Astrocyte (in vitro differentiated cells and primary cell): Measurements from ENCODE around the gene SHROOM2. TPM values are rescaled to one million over a fixed set of nuclear protein-coding genes. Genes with fewer than 3 reads are reported as not detected.
"Not testable (repeated sequence)": the region's sequence is repeated elsewhere in the genome, so short reads cannot be mapped to it uniquely, and the experiment has no call there.

Experiments used
- DNase-seq: peaks from one replicate; pipeline ENCODE4 v3.0.0-alpha.2; 2010; ENCODE audit warnings: low read depth
- FAIRE-seq: peaks from 2 replicates; lab custom pipeline; 2011; peaks lifted over from hg19 to GRCh38; lab: Jason Lieb, UNC
- H2AFZ ChIP-seq: 2 replicates; pipeline ENCODE4 v1.6.0; 2012; ENCODE audit warnings: low read depth, low read length, inconsistent platforms
- H3K27ac ChIP-seq: 2 replicates; pipeline ENCODE4 v1.5.1; 2011; ENCODE audit warnings: low read depth, low read length, inconsistent platforms
- H3K27me3 ChIP-seq: 2 replicates; pipeline ENCODE4 v1.6.0; 2011; ENCODE audit warnings: low read length, inconsistent platforms; ENCODE audit not compliant: insufficient read depth
- H3K36me3 ChIP-seq: 2 replicates; pipeline ENCODE4 v1.5.1; 2011; ENCODE audit warnings: low read length, inconsistent platforms; ENCODE audit not compliant: insufficient read depth
- H3K4me1 ChIP-seq: 2 replicates; pipeline ENCODE4 v1.5.1; 2011; ENCODE audit warnings: low read length, inconsistent platforms; ENCODE audit not compliant: insufficient read depth
- H3K4me2 ChIP-seq: 2 replicates; pipeline ENCODE4 v1.6.0; 2012; ENCODE audit warnings: low read length, inconsistent platforms
- H3K4me3 ChIP-seq: 2 replicates; pipeline ENCODE4 v1.5.1; 2011; ENCODE audit warnings: low read depth, mild to moderate bottlenecking, low read length, inconsistent platforms; ENCODE audit not compliant: insufficient read depth
- H3K79me2 ChIP-seq: 2 replicates; pipeline ENCODE4 v1.6.0; 2012; ENCODE audit warnings: mild to moderate bottlenecking, low read length, inconsistent platforms; ENCODE audit not compliant: insufficient read depth
- H3K9ac ChIP-seq: 2 replicates; pipeline ENCODE4 v1.6.0; 2012; ENCODE audit warnings: mild to moderate bottlenecking, low read length, inconsistent platforms
- H3K9me3 ChIP-seq: 2 replicates; pipeline ENCODE4 v1.5.1; 2012; ENCODE audit warnings: low read depth, mild to moderate bottlenecking, low read length, inconsistent platforms; ENCODE audit not compliant: insufficient read depth
- H4K20me1 ChIP-seq: 2 replicates; pipeline ENCODE4 v1.6.0; 2012; ENCODE audit warnings: low read length, inconsistent platforms; ENCODE audit not compliant: insufficient read depth
- H3K27ac Mint-ChIP-seq: one replicate; pipeline ENCODE4 v1.8.0; 2021; ENCODE audit warnings: mild to moderate bottlenecking, mixed read lengths; ENCODE audit not compliant: unreplicated experiment
- H3K27me3 Mint-ChIP-seq: one replicate; pipeline ENCODE4 v1.8.0; 2021; ENCODE audit warnings: low read depth, mixed read lengths; ENCODE audit not compliant: unreplicated experiment
- H3K36me3 Mint-ChIP-seq: one replicate; pipeline ENCODE4 v1.8.0; 2021; ENCODE audit warnings: low read depth, mixed read lengths; ENCODE audit not compliant: unreplicated experiment
- H3K4me1 Mint-ChIP-seq: one replicate; pipeline ENCODE4 v1.8.0; 2021; ENCODE audit warnings: low read depth, mixed read lengths; ENCODE audit not compliant: unreplicated experiment
- H3K4me3 Mint-ChIP-seq: one replicate; pipeline ENCODE4 v1.8.0; 2021; ENCODE audit warnings: mild to moderate bottlenecking, moderate library complexity, mixed read lengths; ENCODE audit not compliant: unreplicated experiment
- H3K9me3 Mint-ChIP-seq: one replicate; pipeline ENCODE4 v1.8.0; 2021; ENCODE audit warnings: mild to moderate bottlenecking, mixed read lengths; ENCODE audit not compliant: unreplicated experiment
- EZH2 ChIP-seq: IDR thresholded peaks from 2 replicates; pipeline ENCODE4 v1.6.1; 2012; ENCODE audit warnings: mild to moderate bottlenecking, low read length, inconsistent platforms; ENCODE audit not compliant: insufficient read depth
- total RNA-seq: library from RNA; stranded (reverse); gene quantifications from 2 replicates; pipeline ENCODE4 v1.2.1, GENCODE V29; 2021
- TF ChIP-seq, protein P1 (sequence below): IDR thresholded peaks from 2 replicates; pipeline ENCODE4 v1.5.1; 2011; ENCODE audit warnings: low read depth, mild to moderate bottlenecking, inconsistent platforms, low read length, moderate library complexity; ENCODE audit not compliant: insufficient read depth

Gene SHROOM2
- total RNA-seq, 1 donor from 2014 or later = 15.9 TPM

- peaks cover 5% of the 10 kb centered on the region for H3K27me3 Mint-ChIP-seq
- Histone ChIP-seq H4K20me1 (no peaks in the 10 kb centered on the region), H3K27ac (no peak overlapping the region), H3K27me3 (peaks cover 4% of the 10 kb centered on the region), H3K36me3 (no peaks in the 10 kb centered on the region), H3K4me3 (no peak overlapping the region), H3K4me1 (no peaks in the 10 kb centered on the region), H3K79me2 (no peaks in the 10 kb centered on the region), H2AFZ (no peak overlapping the region), H3K9me3 (no peaks in the 10 kb centered on the region), H3K4me2 (peak overlapping the region; percentile 55), H3K9ac (no peak overlapping the region)
- DNase-seq (no peak), FAIRE-seq (no peak)
- H3K36me3 Mint-ChIP-seq = no peaks in the 10 kb centered on the region
- H3K4me1 Mint-ChIP-seq = peaks cover 3% of the 10 kb centered on the region
- no peak overlapping the region for H3K27ac Mint-ChIP-seq
- TF ChIP-seq EZH2 = peak; percentile 47
- TF ChIP-seq, protein P1, sequence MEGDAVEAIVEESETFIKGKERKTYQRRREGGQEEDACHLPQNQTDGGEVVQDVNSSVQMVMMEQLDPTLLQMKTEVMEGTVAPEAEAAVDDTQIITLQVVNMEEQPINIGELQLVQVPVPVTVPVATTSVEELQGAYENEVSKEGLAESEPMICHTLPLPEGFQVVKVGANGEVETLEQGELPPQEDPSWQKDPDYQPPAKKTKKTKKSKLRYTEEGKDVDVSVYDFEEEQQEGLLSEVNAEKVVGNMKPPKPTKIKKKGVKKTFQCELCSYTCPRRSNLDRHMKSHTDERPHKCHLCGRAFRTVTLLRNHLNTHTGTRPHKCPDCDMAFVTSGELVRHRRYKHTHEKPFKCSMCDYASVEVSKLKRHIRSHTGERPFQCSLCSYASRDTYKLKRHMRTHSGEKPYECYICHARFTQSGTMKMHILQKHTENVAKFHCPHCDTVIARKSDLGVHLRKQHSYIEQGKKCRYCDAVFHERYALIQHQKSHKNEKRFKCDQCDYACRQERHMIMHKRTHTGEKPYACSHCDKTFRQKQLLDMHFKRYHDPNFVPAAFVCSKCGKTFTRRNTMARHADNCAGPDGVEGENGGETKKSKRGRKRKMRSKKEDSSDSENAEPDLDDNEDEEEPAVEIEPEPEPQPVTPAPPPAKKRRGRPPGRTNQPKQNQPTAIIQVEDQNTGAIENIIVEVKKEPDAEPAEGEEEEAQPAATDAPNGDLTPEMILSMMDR = no peak
- no peak overlapping the region for H3K4me3 Mint-ChIP-seq
- no peaks in the 10 kb centered on the region for H3K9me3 Mint-ChIP-seq
These were observed 21.0 kb upstream of the SHROOM2 start for GRCh38 chrX:9765072-9765736.

GRCh38 chrX:9765737-9766097 lies 20.5 kb upstream of the SHROOM2 start, which contains the start of gene GPR143:
GPR143 (minus strand) TSS chrX:9765847; CDS start chrX:9765817, 30 bp downstream.
- Histone ChIP-seq H3K4me1 (no peaks in the 10 kb centered on the region), H3K79me2 (no peaks in the 10 kb centered on the region), H3K27ac (no peak within 1 kb of the TSS), H4K20me1 (no peaks in the 10 kb centered on the region), H2AFZ (no peak within 1 kb of the TSS), H3K27me3 (peaks cover 4% of the 10 kb centered on the region), H3K9ac (no peak within 1 kb of the TSS), H3K4me2 (peak within 1 kb of the TSS; percentile 55), H3K4me3 (no peak within 1 kb of the TSS), H3K9me3 (no peaks in the 10 kb centered on the region), H3K36me3 (no peaks in the 10 kb centered on the region)
- no peak for TF ChIP-seq EZH2
- TF ChIP-seq, protein P1 = no peak
- Mint-ChIP-seq H3K36me3 (no peaks in the 10 kb centered on the region), H3K27ac (no peak within 1 kb of the TSS), H3K4me3 (no peak within 1 kb of the TSS), H3K4me1 (peaks cover 3% of the 10 kb centered on the region), H3K9me3 (no peaks in the 10 kb centered on the region), H3K27me3 (peaks cover 5% of the 10 kb centered on the region)
- DNase-seq (no peak), FAIRE-seq (no peak)

- no peaks in the 10 kb centered on the region for H3K36me3 Mint-ChIP-seq
- H3K27me3 Mint-ChIP-seq = peaks cover 5% of the 10 kb centered on the region
- peaks cover 4% of the 10 kb centered on the region for H3K27me3 ChIP-seq
- H3K9me3 ChIP-seq = no peaks in the 10 kb centered on the region
- H3K27ac ChIP-seq = no peak overlapping the region
- H3K36me3 ChIP-seq = no peaks in the 10 kb centered on the region
- H3K4me1 ChIP-seq = no peaks in the 10 kb centered on the region
- no peak overlapping the region for H3K4me3 Mint-ChIP-seq
- H3K4me3 ChIP-seq = no peak overlapping the region
- no peak overlapping the region for H3K27ac Mint-ChIP-seq
- no peak overlapping the region for H3K4me2 ChIP-seq
- H3K9ac ChIP-seq = no peak overlapping the region
- no peak for DNase-seq
- FAIRE-seq = no peak
- no peak overlapping the region for H2AFZ ChIP-seq
- no peaks in the 10 kb centered on the region for H4K20me1 ChIP-seq
- TF ChIP-seq EZH2 = no peak
- TF ChIP-seq, protein P1 = no peak
- H3K4me1 Mint-ChIP-seq = peaks cover 3% of the 10 kb centered on the region
- H3K9me3 Mint-ChIP-seq = no peaks in the 10 kb centered on the region
- no peaks in the 10 kb centered on the region for H3K79me2 ChIP-seq
These were observed 18.9 kb upstream of the SHROOM2 start for GRCh38 chrX:9767375-9767774.

- not testable (repeated sequence) for H3K36me3 Mint-ChIP-seq, DNase-seq, H3K9me3 Mint-ChIP-seq
These were observed 17.8 kb upstream of the SHROOM2 start for GRCh38 chrX:9768321-9768839.

More at GRCh38 chrX:9768321-9768839, 17.8 kb upstream of the SHROOM2 start:
- H3K79me2 ChIP-seq, H3K27ac ChIP-seq, H3K4me3 ChIP-seq, H3K27me3 Mint-ChIP-seq, H4K20me1 ChIP-seq, H3K9me3 ChIP-seq, H2AFZ ChIP-seq, FAIRE-seq, H3K27ac Mint-ChIP-seq, H3K4me1 Mint-ChIP-seq, H3K4me1 ChIP-seq, H3K36me3 ChIP-seq, H3K4me3 Mint-ChIP-seq, H3K4me2 ChIP-seq, H3K9ac ChIP-seq, H3K27me3 ChIP-seq: not testable (repeated sequence)
